IMR-90 (cell line): Measurements from ENCODE around the gene CRISPLD2. TPM values are rescaled to one million over a fixed set of nuclear protein-coding genes. Genes with fewer than 3 reads are reported as not detected.
A peak's percentile ranks its signal among the peaks of the same experiment; 100 is the strongest.

Experiments
- ATAC-seq: fragments of 200-7000 bp; cut with Tn5 transposase; 2 replicates; pipeline ENCODE4 v1.9.1; 2020; ENCODE audit warnings: low read depth, mild to moderate bottlenecking, moderate library complexity
- BruUV-seq: library from RNA; stranded (reverse); fragments of 400-500 nt; replicated peaks from 2 replicates; lab custom pipeline; 2021; lab: Mats Ljungman, UMichigan
- CTCF ChIA-PET: fragments of 300-600 bp; formaldehyde crosslinking; extraction: SDS; loops from one replicate; lab custom pipeline; 2021; ENCODE audit warnings: antibody characterized with exemption; lab: Yijun Ruan, JAX
- POLR2A ChIA-PET: fragments of 300-600 bp; sonication (Branson Sonifier 250); formaldehyde crosslinking; loops from one replicate; lab custom pipeline; 2022; ENCODE audit warnings: antibody characterized with exemption; ENCODE audit not compliant: unreplicated experiment; lab: Charles Lee
- DNase-seq: peaks from one replicate; pipeline ENCODE4 v3.0.0; 2013
- H2AFZ ChIP-seq: replicated peaks from 2 replicates; pipeline ENCODE3; 2013; ENCODE audit warnings: low read length, mild to moderate bottlenecking; ENCODE audit not compliant: poor library complexity
- H2AK5ac ChIP-seq: 2 replicates; pipeline ENCODE4 v1.6.1; 2013; ENCODE audit warnings: low read depth, low read length, inconsistent platforms
- H2AK9ac ChIP-seq: replicated peaks from 2 replicates; pipeline ENCODE3; 2013; ENCODE audit warnings: mild to moderate bottlenecking, low read depth, low read length, moderate library complexity; ENCODE audit not compliant: poor library complexity
- H2BK120ac ChIP-seq: 2 replicates; pipeline ENCODE4 v1.6.1; 2013; ENCODE audit warnings: low read depth, low read length, inconsistent platforms
- H2BK15ac ChIP-seq: 3 replicates; pipeline ENCODE4 v1.6.1; 2013; ENCODE audit warnings: low read depth, low read length, inconsistent platforms
- H2BK20ac ChIP-seq: 2 replicates; pipeline ENCODE4 v1.6.1; 2013; ENCODE audit warnings: low read depth, mild to moderate bottlenecking, inconsistent platforms, low read length, moderate library complexity
- H2BK5ac ChIP-seq: 2 replicates; pipeline ENCODE4 v1.6.1; 2013; ENCODE audit warnings: mild to moderate bottlenecking, low read depth, low read length, inconsistent platforms; ENCODE audit not compliant: poor library complexity, severe bottlenecking
- H3K14ac ChIP-seq: replicated peaks from 2 replicates; pipeline ENCODE4 v1.6.1; 2013; ENCODE audit warnings: low read depth, low read length, inconsistent platforms
- H3K18ac ChIP-seq: 2 replicates; pipeline ENCODE4 v1.6.1; 2013; ENCODE audit warnings: low read depth, low read length, control low read depth
- H3K23ac ChIP-seq: 2 replicates; pipeline ENCODE4 v1.6.1; 2013; ENCODE audit warnings: low read depth, low read length, inconsistent platforms
- H3K27ac ChIP-seq: 2 replicates; pipeline ENCODE4 v1.5.1; 2013; ENCODE audit warnings: mild to moderate bottlenecking, control low read depth, low read length; ENCODE audit not compliant: insufficient read depth
- H3K27me3 ChIP-seq: 2 replicates; pipeline ENCODE4 v1.6.1; 2013; ENCODE audit warnings: low read length; ENCODE audit not compliant: control insufficient read depth, insufficient read depth
- H3K36me3 ChIP-seq: 2 replicates; pipeline ENCODE4 v1.6.1; 2013; ENCODE audit warnings: low read length, mixed read lengths; ENCODE audit not compliant: control insufficient read depth, insufficient read depth
- H3K4ac ChIP-seq: 2 replicates; pipeline ENCODE4 v1.6.1; 2013; ENCODE audit warnings: low read depth, low read length, inconsistent platforms
- H3K4me1 ChIP-seq: 2 replicates; pipeline ENCODE4 v1.6.1; 2013; ENCODE audit warnings: low read length, mixed read lengths; ENCODE audit not compliant: control insufficient read depth, insufficient read depth
- H3K4me2 ChIP-seq: 2 replicates; pipeline ENCODE4 v1.6.1; 2013; ENCODE audit warnings: low read depth, mild to moderate bottlenecking, control low read depth, low read length, moderate library complexity
- H3K4me3 ChIP-seq: 2 replicates; pipeline ENCODE4 v1.5.1; 2013; ENCODE audit warnings: low read depth, mild to moderate bottlenecking, control low read depth, low read length, moderate library complexity; ENCODE audit not compliant: insufficient read depth
- H3K56ac ChIP-seq: 2 replicates; pipeline ENCODE4 v1.6.1; 2013; ENCODE audit warnings: low read length, inconsistent platforms; ENCODE audit not compliant: insufficient read depth; ENCODE audit errors: extremely low read depth
- H3K79me1 ChIP-seq, 2 experiments: 2 replicates each; pipeline ENCODE4 v1.6.1; 2013; ENCODE audit warnings: low read length in 2 of 2, inconsistent platforms in 1 of 2, low read depth in 1 of 2
- H3K9ac ChIP-seq: 2 replicates; pipeline ENCODE4 v1.6.1; 2013; ENCODE audit warnings: low read depth, low read length, control low read depth
- H3K9me1 ChIP-seq: 2 replicates; pipeline ENCODE4 v1.6.1; 2013; ENCODE audit warnings: low read length, inconsistent platforms; ENCODE audit not compliant: insufficient read depth
- H3K9me3 ChIP-seq: 2 replicates; pipeline ENCODE4 v1.6.1; 2013; ENCODE audit warnings: low read length; ENCODE audit not compliant: control insufficient read depth, insufficient read depth
- H4K20me1 ChIP-seq: 2 replicates; pipeline ENCODE4 v1.6.1; 2013; ENCODE audit warnings: low read length, inconsistent platforms; ENCODE audit not compliant: insufficient read depth
- H4K5ac ChIP-seq: 2 replicates; pipeline ENCODE4 v1.6.1; 2013; ENCODE audit warnings: mild to moderate bottlenecking, low read depth, low read length, control low read depth
- H4K8ac ChIP-seq, 2 experiments: 2 replicates each; pipeline ENCODE4 v1.6.1; 2013; ENCODE audit warnings: low read depth in 2 of 2, low read length in 2 of 2, control low read depth in 1 of 2, inconsistent platforms in 1 of 2
- H4K91ac ChIP-seq: 2 replicates; pipeline ENCODE4 v1.6.1; 2013; ENCODE audit warnings: low read depth, low read length, inconsistent platforms; ENCODE audit not compliant: insufficient read depth
- BHLHE40 ChIP-seq: fragments of 150-350 bp; IDR thresholded peaks from 2 replicates; pipeline ENCODE4 v1.6.1; 2016; ENCODE audit warnings: mild to moderate bottlenecking, low read depth, low read length
- CEBPB ChIP-seq: IDR thresholded peaks from 2 replicates; pipeline ENCODE4 v1.6.1; 2012; ENCODE audit warnings: low read depth, low read length, improper control_type of control experiment
- CHD1 ChIP-seq: IDR thresholded peaks from 2 replicates; pipeline ENCODE4 v1.6.1; 2012; ENCODE audit warnings: low read depth, low read length, improper control_type of control experiment
- FOS ChIP-seq: fragments of 150-350 bp; IDR thresholded peaks from 2 replicates; pipeline ENCODE4 v1.6.1; 2016; ENCODE audit warnings: low read depth, low read length
- MAFK ChIP-seq: IDR thresholded peaks from 2 replicates; pipeline ENCODE4 v1.6.1; 2012; ENCODE audit warnings: low read depth, low read length, improper control_type of control experiment
- MXI1 ChIP-seq: IDR thresholded peaks from 2 replicates; pipeline ENCODE4 v1.6.1; 2012; ENCODE audit warnings: low read depth, mild to moderate bottlenecking, low read length, moderate library complexity, borderline replicate concordance
- NFE2L2 ChIP-seq: fragments of 150-350 bp; IDR thresholded peaks from 2 replicates; pipeline ENCODE4 v1.6.1; 2016; ENCODE audit warnings: low read depth, mild to moderate bottlenecking, low read length
- POLR2A ChIP-seq: IDR thresholded peaks from 2 replicates; pipeline ENCODE4 v1.6.1; 2012; ENCODE audit warnings: mild to moderate bottlenecking, low read depth, low read length
- RAD21 ChIP-seq: IDR thresholded peaks from 2 replicates; pipeline ENCODE4 v1.6.1; 2012; ENCODE audit warnings: low read length, improper control_type of control experiment
- RCOR1 ChIP-seq: IDR thresholded peaks from 2 replicates; pipeline ENCODE4 v1.6.1; 2012; ENCODE audit warnings: mild to moderate bottlenecking, low read length, improper control_type of control experiment; ENCODE audit not compliant: insufficient replicate concordance
- RFX5 ChIP-seq: IDR thresholded peaks from 2 replicates; pipeline ENCODE4 v1.8.0; 2012; ENCODE audit warnings: low read depth, mild to moderate bottlenecking, low read length, moderate library complexity
- SMC3 ChIP-seq: fragments of 150-350 bp; IDR thresholded peaks from 2 replicates; pipeline ENCODE4 v1.6.1; 2016; ENCODE audit warnings: low read depth, mild to moderate bottlenecking, antibody characterized with exemption, low read length, moderate library complexity
- WGBS, 2 experiments: methylation state at CpG; one replicate each; pipeline versions ENCODE4 v1.1.5 to v1.1.7; 2013; ENCODE audit warnings: missing lambda C conversion rate in 2 of 2; ENCODE audit not compliant: insufficient read length in 1 of 2; ENCODE audit errors: extremely low coverage in 2 of 2; 5-methylcytosine and 5-hydroxymethylcytosine counted together
- dilution Hi-C: fragments of 300-500 bp; cut with HindIII; formaldehyde crosslinking; loops from one replicate; pipeline ENCODE4 v1.14.3; 2018; ENCODE audit warnings: low sequenced_read_pairs; ENCODE audit not compliant: unreplicated experiment
- in situ Hi-C: fragments of 300-500 bp; cut with MboI; formaldehyde crosslinking; loops from 3 replicates; pipeline ENCODE4 v1.14.3; 2019; ENCODE audit warnings: low sequenced_read_pairs, inconsistent platforms, mixed read lengths
- intact Hi-C: fragments of 100-400 bp; cut with micrococcal nuclease; formaldehyde crosslinking; loops from 2 replicates; pipeline ENCODE4 v1.10.0; 2022
- polyA plus RNA-seq, 3 experiments: library from polyadenylated mRNA; depleted of rRNA; stranded (reverse); fragments of >200 nt; gene quantifications; 2 replicates each; pipeline ENCODE4 v1.2.3, GENCODE V29; 2012; ENCODE audit warnings: low replicate concordance in 1 of 3
- total RNA-seq: library from RNA; depleted of rRNA; stranded (reverse); fragments of >200 nt; gene quantifications from 2 replicates; pipeline ENCODE4 v1.2.3, GENCODE V29; 2012
- TF ChIP-seq, protein P1 (sequence below): conservative IDR thresholded peaks from 2 replicates; pipeline ENCODE4 v1.5.1; 2012; ENCODE audit warnings: mild to moderate bottlenecking, low read depth, low read length, improper control_type of control experiment
- TF ChIP-seq, protein P2 (sequence below): fragments of 150-350 bp; IDR thresholded peaks from 2 replicates; pipeline ENCODE4 v1.6.1; 2016; ENCODE audit warnings: low read depth, mild to moderate bottlenecking, low read length, moderate library complexity, borderline replicate concordance
- TF ChIP-seq, protein P3 (sequence below): fragments of 150-350 bp; IDR thresholded peaks from 2 replicates; pipeline ENCODE4 v1.6.1; 2017; ENCODE audit warnings: mild to moderate bottlenecking, antibody characterized with exemption, low read length, low read depth

The CRISPLD2 gene
- total and polyA plus RNA-seq, 2 of the 4 experiments (the other 2 are of a cell fraction) = 23.1 to 37.5 TPM

DNA sequence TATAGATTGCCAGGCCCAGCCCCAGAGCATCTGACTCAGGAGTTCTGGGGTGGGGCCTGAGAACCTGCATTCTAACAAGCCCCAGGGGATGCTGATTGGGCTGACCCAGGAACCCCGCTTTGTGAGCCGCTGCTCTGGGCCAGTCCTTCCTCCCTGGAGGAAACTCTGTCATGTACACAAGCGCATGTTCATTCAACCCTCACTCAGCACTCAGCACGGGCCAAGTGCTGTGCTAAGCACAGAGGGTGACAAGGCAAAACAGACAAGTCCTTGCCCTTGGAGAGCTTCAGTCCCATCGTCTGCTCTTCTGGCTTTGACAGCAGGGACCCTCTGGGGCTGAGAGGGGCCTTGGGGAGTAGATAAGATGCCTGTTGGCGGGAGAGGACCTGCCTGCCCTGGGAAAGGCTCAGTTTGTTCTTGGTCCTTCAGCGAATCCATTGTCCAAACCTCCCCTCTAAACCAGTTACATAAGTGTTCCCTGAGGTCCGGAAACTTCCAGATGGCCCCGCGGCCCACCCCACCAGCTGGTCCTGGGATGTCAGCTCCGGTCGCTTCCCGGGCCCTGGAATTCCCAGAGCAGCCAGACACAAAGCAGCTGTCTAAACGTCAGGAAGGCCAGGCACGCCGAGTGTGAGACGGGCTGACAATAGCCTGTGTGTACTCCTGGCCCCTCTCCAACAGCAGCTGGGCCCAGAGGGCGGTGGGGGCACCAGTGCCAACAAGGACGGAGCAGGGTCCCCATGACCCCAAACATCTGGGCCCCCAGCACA is 102.8 kb downstream of the CRISPLD2 start:
- TF ChIP-seq, protein P1, sequence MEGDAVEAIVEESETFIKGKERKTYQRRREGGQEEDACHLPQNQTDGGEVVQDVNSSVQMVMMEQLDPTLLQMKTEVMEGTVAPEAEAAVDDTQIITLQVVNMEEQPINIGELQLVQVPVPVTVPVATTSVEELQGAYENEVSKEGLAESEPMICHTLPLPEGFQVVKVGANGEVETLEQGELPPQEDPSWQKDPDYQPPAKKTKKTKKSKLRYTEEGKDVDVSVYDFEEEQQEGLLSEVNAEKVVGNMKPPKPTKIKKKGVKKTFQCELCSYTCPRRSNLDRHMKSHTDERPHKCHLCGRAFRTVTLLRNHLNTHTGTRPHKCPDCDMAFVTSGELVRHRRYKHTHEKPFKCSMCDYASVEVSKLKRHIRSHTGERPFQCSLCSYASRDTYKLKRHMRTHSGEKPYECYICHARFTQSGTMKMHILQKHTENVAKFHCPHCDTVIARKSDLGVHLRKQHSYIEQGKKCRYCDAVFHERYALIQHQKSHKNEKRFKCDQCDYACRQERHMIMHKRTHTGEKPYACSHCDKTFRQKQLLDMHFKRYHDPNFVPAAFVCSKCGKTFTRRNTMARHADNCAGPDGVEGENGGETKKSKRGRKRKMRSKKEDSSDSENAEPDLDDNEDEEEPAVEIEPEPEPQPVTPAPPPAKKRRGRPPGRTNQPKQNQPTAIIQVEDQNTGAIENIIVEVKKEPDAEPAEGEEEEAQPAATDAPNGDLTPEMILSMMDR = no peak
- TF ChIP-seq FOS = no peak
- TF ChIP-seq RCOR1 = no peak
- TF ChIP-seq SMC3 = no peak
- no peak for TF ChIP-seq CEBPB
- no peak for TF ChIP-seq RAD21
- TF ChIP-seq MAFK = no peak
- no peak for TF ChIP-seq CHD1
- no peak for TF ChIP-seq NFE2L2
- TF ChIP-seq MXI1 = no peak
- TF ChIP-seq RFX5 = no peak
- TF ChIP-seq, protein P2, sequence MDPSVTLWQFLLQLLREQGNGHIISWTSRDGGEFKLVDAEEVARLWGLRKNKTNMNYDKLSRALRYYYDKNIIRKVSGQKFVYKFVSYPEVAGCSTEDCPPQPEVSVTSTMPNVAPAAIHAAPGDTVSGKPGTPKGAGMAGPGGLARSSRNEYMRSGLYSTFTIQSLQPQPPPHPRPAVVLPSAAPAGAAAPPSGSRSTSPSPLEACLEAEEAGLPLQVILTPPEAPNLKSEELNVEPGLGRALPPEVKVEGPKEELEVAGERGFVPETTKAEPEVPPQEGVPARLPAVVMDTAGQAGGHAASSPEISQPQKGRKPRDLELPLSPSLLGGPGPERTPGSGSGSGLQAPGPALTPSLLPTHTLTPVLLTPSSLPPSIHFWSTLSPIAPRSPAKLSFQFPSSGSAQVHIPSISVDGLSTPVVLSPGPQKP = no peak
- no peak for TF ChIP-seq POLR2A
- no peak for TF ChIP-seq BHLHE40
- TF ChIP-seq, protein P3, sequence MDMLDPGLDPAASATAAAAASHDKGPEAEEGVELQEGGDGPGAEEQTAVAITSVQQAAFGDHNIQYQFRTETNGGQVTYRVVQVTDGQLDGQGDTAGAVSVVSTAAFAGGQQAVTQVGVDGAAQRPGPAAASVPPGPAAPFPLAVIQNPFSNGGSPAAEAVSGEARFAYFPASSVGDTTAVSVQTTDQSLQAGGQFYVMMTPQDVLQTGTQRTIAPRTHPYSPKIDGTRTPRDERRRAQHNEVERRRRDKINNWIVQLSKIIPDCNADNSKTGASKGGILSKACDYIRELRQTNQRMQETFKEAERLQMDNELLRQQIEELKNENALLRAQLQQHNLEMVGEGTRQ = no peak
- Histone ChIP-seq H3K4me1 (peaks cover 11% of the 10 kb centered on the region; the same call in 1 of the 2 replicates), H2AK9ac (no peak overlapping the region), H3K9ac (no peak overlapping the region), H3K56ac (no peak overlapping the region), H4K5ac (no peak overlapping the region), H2BK20ac (no peak overlapping the region), H2BK120ac (no peak overlapping the region; the same call in 1 of the 2 replicates), H3K9me3 (no peaks in the 10 kb centered on the region), H3K4ac (peak overlapping the region; percentile 32; the same call in 1 of the 2 replicates), H3K27ac (no peak overlapping the region), H4K20me1 (no peaks in the 10 kb centered on the region), H4K91ac (no peak overlapping the region), H3K36me3 (no peaks in the 10 kb centered on the region), H2AK5ac (peak overlapping the region; percentile 26), H3K9me1 (no peaks in the 10 kb centered on the region), H2AFZ (peak overlapping the region; percentile 69), H3K4me2 (no peak overlapping the region), H3K14ac (peak overlapping the region; percentile 61; the same call in 1 of the 2 replicates), H2BK5ac (no peak overlapping the region), H3K79me1 (no peaks in the 10 kb centered on the region), H3K27me3 (peaks cover 12% of the 10 kb centered on the region), H4K8ac (no peak overlapping the region), H2BK15ac (no peak overlapping the region), H3K18ac (no peak overlapping the region; the same call in 1 of the 2 replicates), H3K4me3 (no peak overlapping the region), H3K23ac (no peak overlapping the region)
- POLR2A ChIA-PET = no interaction called here
- in situ Hi-C loops (no loop called here), intact Hi-C loops (no loop called here), dilution Hi-C loops (no loop called here)
- ATAC-seq (no peak; the same call in 1 of the 2 replicates), DNase-seq (peak; percentile 46)
- no TSS peak for BruUV-seq
- WGBS, 2 experiments = 30% methylated on average over 6 of the region's 19 CpGs; no CpG with 5 or more reads in 1 of the 2 experiments
- CTCF ChIA-PET = interaction anchor here (0.8 kb wide), 1 partner anchor 162 kb away, joined by 3 read pairs; no protein-coding TSS in a partner anchor
